ENCODE data around the gene KRTCAP3. TPM values are rescaled to one million over a fixed set of nuclear protein-coding genes. Genes with fewer than 3 reads are reported as not detected.

The KRTCAP3 gene
- total and polyA plus RNA-seq, 9 of the 15 experiments (the other 6 are each of a cell fraction or from before 2014, with no cell fraction given), result 0.24 to 1.4 (median 0.73) TPM

- TF ChIP-seq HNRNPK (IDR thresholded peaks at IDR 0.05; ENCODE audit: low read depth, low read length, poor library complexity, severe bottlenecking), result no peak
- TF ChIP-seq GTF2A2 (tag; IDR thresholded peaks at IDR 0.05), result no peak
- TF ChIP-seq ETV1 (tag; conservative IDR thresholded peaks at IDR 0.05; ENCODE audit: low read depth), result no peak
- no peak for TF ChIP-seq ZNF695 (CRISPR knock-in tag; IDR thresholded peaks at IDR 0.05)
- TF ChIP-seq TRIM24 (IDR thresholded peaks at IDR 0.05), result no peak
- no peak for TF ChIP-seq RAD21 (CRISPR knock-in tag; conservative IDR thresholded peaks at IDR 0.05 in 1 of 2, IDR thresholded peaks at IDR 0.05 in 1 of 2)
- no peak for TF ChIP-seq TAL1 (IDR thresholded peaks at IDR 0.05)
- no peak for TF ChIP-seq STAT6 (CRISPR knock-in tag; IDR thresholded peaks at IDR 0.05)
- TF ChIP-seq, protein P1, sequence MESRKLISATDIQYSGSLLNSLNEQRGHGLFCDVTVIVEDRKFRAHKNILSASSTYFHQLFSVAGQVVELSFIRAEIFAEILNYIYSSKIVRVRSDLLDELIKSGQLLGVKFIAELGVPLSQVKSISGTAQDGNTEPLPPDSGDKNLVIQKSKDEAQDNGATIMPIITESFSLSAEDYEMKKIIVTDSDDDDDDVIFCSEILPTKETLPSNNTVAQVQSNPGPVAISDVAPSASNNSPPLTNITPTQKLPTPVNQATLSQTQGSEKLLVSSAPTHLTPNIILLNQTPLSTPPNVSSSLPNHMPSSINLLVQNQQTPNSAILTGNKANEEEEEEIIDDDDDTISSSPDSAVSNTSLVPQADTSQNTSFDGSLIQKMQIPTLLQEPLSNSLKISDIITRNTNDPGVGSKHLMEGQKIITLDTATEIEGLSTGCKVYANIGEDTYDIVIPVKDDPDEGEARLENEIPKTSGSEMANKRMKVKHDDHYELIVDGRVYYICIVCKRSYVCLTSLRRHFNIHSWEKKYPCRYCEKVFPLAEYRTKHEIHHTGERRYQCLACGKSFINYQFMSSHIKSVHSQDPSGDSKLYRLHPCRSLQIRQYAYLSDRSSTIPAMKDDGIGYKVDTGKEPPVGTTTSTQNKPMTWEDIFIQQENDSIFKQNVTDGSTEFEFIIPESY (CRISPR knock-in tag; IDR thresholded peaks at IDR 0.05), result peak; percentile 86
Observed at GRCh38 chr2:27441958-27442919, at the start of gene KRTCAP3 (continued).
